Kidney (tissue), 14 donors: Measurements from ENCODE around the gene DCLK3. TPM values are rescaled to one million over a fixed set of nuclear protein-coding genes. Genes with fewer than 3 reads are reported as not detected.

Source experiments
- DNase-seq, 5 donors: peaks; one replicate each; pipeline ENCODE4 v3.0.0-alpha.2; 2013 to 2020
- FAIRE-seq: peaks from 2 replicates; lab custom pipeline; 2012; peaks lifted over from hg19 to GRCh38; lab: Jason Lieb, UNC
- H3K27ac ChIP-seq, 2 donors: one replicate each; pipeline ENCODE4 v1.7.0; 2013; ENCODE audit warnings: low read depth in 2 of 2, low read length in 2 of 2, inconsistent platforms in 1 of 2
- H3K27me3 ChIP-seq: one replicate; pipeline ENCODE4 v1.7.1; 2013; ENCODE audit warnings: low read length, inconsistent platforms; ENCODE audit not compliant: control insufficient read depth, insufficient read depth
- H3K36me3 ChIP-seq, 3 donors: one replicate each; pipeline versions ENCODE4 v1.7.0 to v1.7.1; 2013; ENCODE audit warnings: low read length in 3 of 3, control low read depth in 1 of 3, inconsistent platforms in 1 of 3; ENCODE audit not compliant: insufficient read depth in 3 of 3, control insufficient read depth in 2 of 3
- H3K4me1 ChIP-seq, 3 donors: one replicate each; pipeline versions ENCODE4 v1.7.0 to v1.7.1; 2013; ENCODE audit warnings: low read length in 3 of 3, inconsistent platforms in 1 of 3, low read depth in 1 of 3; ENCODE audit not compliant: control insufficient read depth in 2 of 3, insufficient read depth in 2 of 3
- H3K4me3 ChIP-seq, 3 donors: one replicate each; pipeline versions ENCODE4 v1.7.0 to v1.8.1; 2013; ENCODE audit warnings: low read length in 3 of 3, control low read depth in 1 of 3, inconsistent platforms in 1 of 3
- H3K9ac ChIP-seq, 3 donors: one replicate each; pipeline versions ENCODE4 v1.7.0 to v1.7.1; 2013; ENCODE audit warnings: low read length in 3 of 3, control low read depth in 1 of 3, inconsistent platforms in 1 of 3
- H3K9me3 ChIP-seq, 3 donors: one replicate each; pipeline versions ENCODE4 v1.7.0 to v1.7.1; 2013; ENCODE audit warnings: low read length in 3 of 3, control low read depth in 1 of 3, inconsistent platforms in 1 of 3; ENCODE audit not compliant: control insufficient read depth in 2 of 3, insufficient read depth in 1 of 3
- intact Hi-C: fragments of 100-400 bp; cut with DNase I; formaldehyde crosslinking; loops from one replicate; pipeline ENCODE4 v1.11.1; 2022
- polyA plus RNA-seq: library from polyadenylated mRNA; stranded (reverse); fragments of 350-450 nt; fragmentation: Illumina TruSeq; extraction: RNeasy Lipid Tissue Mini Kit (QIAGEN cat#74804); gene quantifications from one replicate; pipeline ENCODE4 v1.2.3, GENCODE V29; 2014; ENCODE audit warnings: low read depth, low replicate concordance; ENCODE audit not compliant: insufficient read depth
- total RNA-seq: library from RNA; stranded (reverse); fragmentation: NEBNext Ultra II Directional; extraction: Animal tissue kit (Norgen Biotek cat#: 25700); gene quantifications from one replicate; pipeline ENCODE4 v1.2.1, GENCODE V29; 2021
- TF ChIP-seq, protein P1 (sequence below): IDR thresholded peaks from 3 replicates; pipeline ENCODE4 v1.5.1; 2012; ENCODE audit warnings: mild to moderate bottlenecking, moderate library complexity, borderline replicate concordance; ENCODE audit not compliant: insufficient read depth; ENCODE audit errors: extremely low read depth
- donor health status: control.
- donor health status: control.
- donor health status: control.
- donor health status: control.
- donor health status: control.
- donor health status: DM: yes; HTN: yes; CAD: no.
- donor health status: Normal renal cell carcinoma (clear cell type).

DCLK3 gene
- total and polyA plus RNA-seq, 2 donors from 2014 or later: not detected

DNA sequence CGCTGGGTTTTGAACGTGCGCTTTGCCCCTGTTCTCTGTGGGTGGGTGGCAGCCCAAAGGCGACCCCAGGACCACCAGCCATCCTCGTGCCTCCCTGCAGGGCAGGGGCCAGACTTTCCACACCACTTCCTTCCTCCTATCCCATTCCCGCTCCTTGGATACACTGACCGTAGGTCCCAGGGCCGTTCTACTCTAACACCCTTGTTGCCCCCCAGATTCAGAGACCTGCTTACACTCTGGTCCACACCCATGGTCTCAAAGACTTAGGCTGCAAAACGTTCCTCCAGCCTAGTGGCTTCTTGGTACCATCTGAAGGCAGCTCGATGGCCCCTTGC, 318 bp upstream of the DCLK3 start:
- TF ChIP-seq, protein P1, sequence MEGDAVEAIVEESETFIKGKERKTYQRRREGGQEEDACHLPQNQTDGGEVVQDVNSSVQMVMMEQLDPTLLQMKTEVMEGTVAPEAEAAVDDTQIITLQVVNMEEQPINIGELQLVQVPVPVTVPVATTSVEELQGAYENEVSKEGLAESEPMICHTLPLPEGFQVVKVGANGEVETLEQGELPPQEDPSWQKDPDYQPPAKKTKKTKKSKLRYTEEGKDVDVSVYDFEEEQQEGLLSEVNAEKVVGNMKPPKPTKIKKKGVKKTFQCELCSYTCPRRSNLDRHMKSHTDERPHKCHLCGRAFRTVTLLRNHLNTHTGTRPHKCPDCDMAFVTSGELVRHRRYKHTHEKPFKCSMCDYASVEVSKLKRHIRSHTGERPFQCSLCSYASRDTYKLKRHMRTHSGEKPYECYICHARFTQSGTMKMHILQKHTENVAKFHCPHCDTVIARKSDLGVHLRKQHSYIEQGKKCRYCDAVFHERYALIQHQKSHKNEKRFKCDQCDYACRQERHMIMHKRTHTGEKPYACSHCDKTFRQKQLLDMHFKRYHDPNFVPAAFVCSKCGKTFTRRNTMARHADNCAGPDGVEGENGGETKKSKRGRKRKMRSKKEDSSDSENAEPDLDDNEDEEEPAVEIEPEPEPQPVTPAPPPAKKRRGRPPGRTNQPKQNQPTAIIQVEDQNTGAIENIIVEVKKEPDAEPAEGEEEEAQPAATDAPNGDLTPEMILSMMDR: no peak
- Histone ChIP-seq H3K27ac (no peak overlapping the region), H3K9me3 (no peaks in the 10 kb centered on the region), H3K9ac (no peak overlapping the region), H3K27me3 (peaks cover 7% of the 10 kb centered on the region), H3K4me3 (no peak overlapping the region), H3K36me3 (no peaks in the 10 kb centered on the region), H3K4me1 (no peaks in the 10 kb centered on the region)
- FAIRE-seq (no peak), DNase-seq (no peak)
- intact Hi-C loops: no loop called here

DNA sequence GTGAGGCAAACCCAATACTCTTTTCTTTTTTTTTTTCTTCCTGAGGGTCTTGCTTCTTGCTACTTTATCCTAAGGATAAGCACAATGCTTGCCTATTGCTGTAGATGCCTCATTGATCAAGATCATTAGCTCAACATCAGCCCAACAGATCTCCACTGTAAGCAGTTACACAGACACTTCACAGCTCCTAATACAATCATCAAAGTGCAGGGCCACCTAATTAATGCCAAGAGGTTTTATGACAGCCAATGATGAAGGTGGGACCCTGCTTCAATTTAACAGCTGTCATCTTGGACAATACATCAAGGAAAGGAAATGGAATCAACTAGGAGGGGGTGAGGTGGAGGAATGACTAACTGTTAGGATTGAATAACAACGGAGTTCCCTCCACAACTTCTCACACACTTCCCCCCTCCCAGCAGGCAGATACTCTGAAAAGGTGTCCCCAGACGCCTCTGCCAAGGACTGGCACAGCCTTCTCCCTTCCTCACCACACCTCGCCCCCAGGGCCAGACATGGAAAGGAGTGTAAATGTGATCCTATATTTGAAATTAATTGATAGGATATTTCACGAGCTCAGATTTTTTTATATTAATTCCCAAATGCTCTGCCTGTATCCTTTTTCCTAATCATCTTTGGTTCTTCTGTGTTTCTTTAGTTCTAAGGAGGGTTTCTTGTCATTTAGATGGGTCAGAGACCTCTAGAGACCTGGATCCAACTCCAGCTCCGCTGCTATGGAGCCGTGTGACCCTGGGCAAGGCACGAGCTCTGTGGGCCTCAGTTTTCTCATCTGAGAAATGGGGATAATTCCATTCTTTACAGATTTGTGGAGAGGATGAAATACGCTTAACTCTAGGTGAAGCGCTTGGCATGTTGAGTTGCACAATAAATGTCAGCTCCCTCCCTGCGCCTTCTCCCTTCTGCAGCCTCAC, 1.2 kb downstream of the DCLK3 start:
- Histone ChIP-seq H3K4me1 (no peaks in the 10 kb centered on the region), H3K36me3 (no peaks in the 10 kb centered on the region), H3K9ac (no peak overlapping the region), H3K4me3 (no peak overlapping the region), H3K27ac (no peak overlapping the region), H3K27me3 (peaks cover 7% of the 10 kb centered on the region), H3K9me3 (no peaks in the 10 kb centered on the region)
- DNase-seq: no peak
- FAIRE-seq: no peak
- TF ChIP-seq, protein P1: no peak
- intact Hi-C loops: no loop called here

DNA sequence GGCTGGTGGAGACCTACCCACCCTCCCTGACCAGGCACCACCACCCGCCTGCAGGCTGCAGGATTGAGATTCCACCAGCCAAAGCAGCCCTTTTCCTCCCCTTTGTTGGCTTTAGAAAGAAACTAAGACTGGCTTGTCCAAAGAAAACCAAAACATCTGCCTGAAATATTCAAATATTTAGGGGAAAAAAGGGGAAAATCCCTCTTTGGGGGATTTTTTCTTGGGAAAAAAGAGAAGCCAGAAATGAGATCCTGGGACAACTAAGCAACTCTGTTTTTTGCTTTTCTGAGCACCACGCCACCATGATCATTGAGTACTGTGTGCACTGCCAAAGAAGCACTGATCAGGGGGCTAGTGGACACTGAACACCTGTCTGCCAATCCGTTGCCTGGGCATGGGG, 2.6 kb downstream of the DCLK3 start:
- H3K27me3 ChIP-seq: peaks cover 7% of the 10 kb centered on the region
- H3K27ac ChIP-seq: no peak overlapping the region
- no peaks in the 10 kb centered on the region for H3K9me3 ChIP-seq
- TF ChIP-seq, protein P1: no peak
- H3K9ac ChIP-seq: no peak overlapping the region
- no peak for DNase-seq
- no peaks in the 10 kb centered on the region for H3K36me3 ChIP-seq
- FAIRE-seq: no peak
- intact Hi-C loops: no loop called here
- H3K4me1 ChIP-seq: no peaks in the 10 kb centered on the region
- no peak overlapping the region for H3K4me3 ChIP-seq

DNA sequence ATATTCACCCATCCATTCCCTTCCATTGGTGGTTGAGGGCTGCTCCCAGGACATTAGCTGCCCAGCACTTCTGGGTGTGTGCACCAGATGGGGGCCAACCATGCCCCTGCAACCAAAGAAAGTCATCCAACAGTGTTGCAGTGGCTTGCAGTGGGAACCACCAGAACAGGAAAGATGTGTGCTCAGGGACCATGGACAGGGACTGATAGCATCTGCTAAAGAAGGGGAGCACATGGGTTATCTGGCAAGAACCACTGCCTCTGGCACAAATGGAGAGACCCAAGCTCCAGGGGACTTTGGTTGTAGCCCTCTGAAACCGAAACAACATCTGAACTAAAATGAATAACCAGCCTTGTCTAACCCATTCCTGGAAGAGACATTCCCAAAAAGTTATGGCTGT, 8.1 kb downstream of the DCLK3 start:
- H3K9ac ChIP-seq: no peak overlapping the region
- no peaks in the 10 kb centered on the region for H3K9me3 ChIP-seq
- DNase-seq: no peak
- H3K4me1 ChIP-seq: no peaks in the 10 kb centered on the region
- no peak overlapping the region for H3K4me3 ChIP-seq
- H3K27me3 ChIP-seq: no peaks in the 10 kb centered on the region
- TF ChIP-seq, protein P1: no peak
- H3K36me3 ChIP-seq: no peaks in the 10 kb centered on the region
- no peak for FAIRE-seq
- intact Hi-C loops: no loop called here
- no peak overlapping the region for H3K27ac ChIP-seq
